ENCODE data around the gene ITGB5. TPM values are rescaled to one million over a fixed set of nuclear protein-coding genes. Genes with fewer than 3 reads are reported as not detected.

The ITGB5 gene
- total RNA-seq, 2 experiments from 2014 or later, result not detected

DNA sequence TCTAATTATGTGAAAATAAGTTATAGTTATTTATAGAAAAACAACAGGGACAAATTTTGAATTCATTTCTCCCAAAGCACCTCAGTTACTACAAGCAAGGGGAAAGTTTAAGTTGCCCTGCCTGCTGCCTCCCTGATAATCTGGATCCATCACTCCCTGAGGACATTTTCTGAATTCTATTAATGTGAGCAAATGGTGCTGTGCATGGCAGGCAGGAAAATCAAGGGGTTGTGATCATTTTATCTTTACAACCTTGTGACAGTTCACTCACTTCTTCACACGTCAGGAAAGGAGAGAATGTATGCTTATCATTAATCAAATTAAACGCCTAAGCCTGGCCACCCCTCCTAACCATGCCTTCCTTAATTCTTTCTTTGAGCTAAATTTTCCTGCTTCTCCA, 39.3 kb downstream of the ITGB5 start:
- Histone ChIP-seq H4K20me1 (ENCODE audit: insufficient read depth, low read length) (no peaks in the 10 kb centered on the region), H3K27ac (ENCODE audit: low read depth, low read length, poor library complexity, severe bottlenecking) (no peak overlapping the region), H3K79me2 (ENCODE audit: insufficient read depth, low read depth, low read length) (no peaks in the 10 kb centered on the region), H3K9me2 (ENCODE audit: insufficient read depth, low read length) (no peaks in the 10 kb centered on the region), H3K4me3 (ENCODE audit: low read depth, low read length, poor library complexity, severe bottlenecking) (no peak overlapping the region), H2AFZ (ENCODE audit: low read length) (no peak overlapping the region), H3K9me3 (ENCODE audit: low read length) (no peaks in the 10 kb centered on the region), H3K4me2 (ENCODE audit: low read length) (no peak overlapping the region), H3K36me3 (ENCODE audit: insufficient read depth, low read length) (no peaks in the 10 kb centered on the region), H3K4me1 (ENCODE audit: insufficient read depth, low read length, poor library complexity, severe bottlenecking) (no peaks in the 10 kb centered on the region)
- POLR2A ChIA-PET, result no interaction called here
- intact Hi-C loops (cut with micrococcal nuclease; ENCODE audit: unreplicated experiment), result no loop called here
- CTCF ChIA-PET (ENCODE audit: unreplicated experiment), result no interaction called here
- no peak for DNase-seq (ENCODE audit: low spot score)
- TF ChIP-seq EZH2phosphoT487 (IDR thresholded peaks at IDR 0.05; ENCODE audit: borderline replicate concordance, low read depth, low read length) (no peak), CTCF (conservative IDR thresholded peaks at IDR 0.05; ENCODE audit: low read length) (no peak)
- no TSS peak for BruUV-seq (replicated peaks)

- no peak overlapping the region for H3K4me2 ChIP-seq (ENCODE audit: low read length)
- ChIA-PET POLR2A (no interaction called here), CTCF (ENCODE audit: unreplicated experiment) (no interaction called here)
- intact Hi-C loops (cut with micrococcal nuclease; ENCODE audit: unreplicated experiment), result no loop called here
- H3K4me3 ChIP-seq (ENCODE audit: low read depth, low read length, poor library complexity, severe bottlenecking), result no peak overlapping the region
- no peak for TF ChIP-seq EZH2phosphoT487 (IDR thresholded peaks at IDR 0.05; ENCODE audit: borderline replicate concordance, low read depth, low read length)
- no peak for TF ChIP-seq CTCF (conservative IDR thresholded peaks at IDR 0.05; ENCODE audit: low read length)
- H3K9me3 ChIP-seq (ENCODE audit: low read length), result no peaks in the 10 kb centered on the region
- H3K4me1 ChIP-seq (ENCODE audit: insufficient read depth, low read length, poor library complexity, severe bottlenecking), result no peaks in the 10 kb centered on the region
- no TSS peak for BruUV-seq (replicated peaks)
- no peak overlapping the region for H2AFZ ChIP-seq (ENCODE audit: low read length)
- no peaks in the 10 kb centered on the region for H4K20me1 ChIP-seq (ENCODE audit: insufficient read depth, low read length)
- no peak for DNase-seq (ENCODE audit: low spot score)
- H3K79me2 ChIP-seq (ENCODE audit: insufficient read depth, low read depth, low read length), result no peaks in the 10 kb centered on the region
- no peaks in the 10 kb centered on the region for H3K36me3 ChIP-seq (ENCODE audit: insufficient read depth, low read length)
- H3K27ac ChIP-seq (ENCODE audit: low read depth, low read length, poor library complexity, severe bottlenecking), result no peak overlapping the region
- H3K9me2 ChIP-seq (ENCODE audit: insufficient read depth, low read length), result no peaks in the 10 kb centered on the region
Observed at GRCh38 chr3:124847051-124847450, 40.1 kb downstream of the ITGB5 start.

GRCh38 chr3:124846189-124846588, 41.0 kb downstream of the ITGB5 start:
- no peaks in the 10 kb centered on the region for H4K20me1 ChIP-seq (ENCODE audit: insufficient read depth, low read length)
- no peaks in the 10 kb centered on the region for H3K9me3 ChIP-seq (ENCODE audit: low read length)
- ChIA-PET CTCF (ENCODE audit: unreplicated experiment) (no interaction called here), POLR2A (interaction anchor here (0.6 kb wide), 1 partner anchor 51 kb away, joined by 3 read pairs; no protein-coding TSS in a partner anchor)
- intact Hi-C loops (cut with micrococcal nuclease; ENCODE audit: unreplicated experiment), result no loop called here
- H2AFZ ChIP-seq (ENCODE audit: low read length), result no peak overlapping the region
- TF ChIP-seq CTCF (conservative IDR thresholded peaks at IDR 0.05; ENCODE audit: low read length) (no peak), EZH2phosphoT487 (IDR thresholded peaks at IDR 0.05; ENCODE audit: borderline replicate concordance, low read depth, low read length) (no peak)
- H3K4me3 ChIP-seq (ENCODE audit: low read depth, low read length, poor library complexity, severe bottlenecking), result no peak overlapping the region
- no TSS peak for BruUV-seq (replicated peaks)
- H3K36me3 ChIP-seq (ENCODE audit: insufficient read depth, low read length), result no peaks in the 10 kb centered on the region
- H3K27ac ChIP-seq (ENCODE audit: low read depth, low read length, poor library complexity, severe bottlenecking), result no peak overlapping the region
- H3K4me1 ChIP-seq (ENCODE audit: insufficient read depth, low read length, poor library complexity, severe bottlenecking), result no peaks in the 10 kb centered on the region
- DNase-seq (ENCODE audit: low spot score), result no peak
- no peaks in the 10 kb centered on the region for H3K79me2 ChIP-seq (ENCODE audit: insufficient read depth, low read depth, low read length)
- no peak overlapping the region for H3K4me2 ChIP-seq (ENCODE audit: low read length)
- H3K9me2 ChIP-seq (ENCODE audit: insufficient read depth, low read length), result no peaks in the 10 kb centered on the region
